HG03354 (cell line): Measurements from ENCODE around the gene HMCN1.
"Not testable (repeated sequence)": the region's sequence is repeated elsewhere in the genome, so short reads cannot be mapped to it uniquely, and the experiment has no call there.

Source experiments
- ATAC-seq: cut with Tn5 transposase; IDR thresholded peaks from one replicate; pipeline ENCODE4 v1.9.1; 2021; ENCODE audit warnings: mild to moderate bottlenecking; ENCODE audit not compliant: unreplicated experiment, poor library complexity, severe bottlenecking

Gene HMCN1

DNA sequence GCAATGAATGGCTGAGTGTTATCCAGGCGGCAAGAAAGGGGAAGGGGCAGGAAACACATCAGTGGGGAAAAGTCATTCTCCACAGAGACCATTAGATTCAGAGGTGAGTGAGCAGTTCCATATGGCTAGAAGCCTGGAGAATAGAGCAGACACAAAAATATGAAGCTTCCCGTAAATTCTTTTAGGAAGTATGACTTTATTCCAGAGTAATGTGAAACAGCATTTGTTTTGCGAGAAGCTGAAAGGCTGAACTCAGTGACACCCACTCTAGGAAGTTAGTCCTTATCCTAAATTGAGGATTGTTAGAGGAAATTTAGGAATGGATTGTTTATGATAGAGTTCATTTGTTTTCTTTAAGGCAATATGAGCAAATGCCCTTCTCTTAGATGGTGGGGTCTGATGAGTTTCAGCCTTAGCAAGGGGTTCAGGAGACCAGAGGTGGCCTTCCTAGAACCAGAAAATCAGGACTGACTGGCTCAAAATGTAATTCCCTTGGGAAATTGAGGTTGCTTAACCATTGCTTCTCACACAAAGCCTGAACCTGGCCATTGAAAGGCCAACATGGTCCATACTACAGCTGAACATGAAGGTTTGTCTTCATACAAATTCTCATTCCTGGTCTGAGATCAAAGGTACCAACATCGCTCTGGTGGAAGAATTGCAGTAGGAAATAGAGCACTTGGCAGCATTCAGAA lies 473.3 kb downstream of the HMCN1 start:
- ATAC-seq, result no peak

DNA sequence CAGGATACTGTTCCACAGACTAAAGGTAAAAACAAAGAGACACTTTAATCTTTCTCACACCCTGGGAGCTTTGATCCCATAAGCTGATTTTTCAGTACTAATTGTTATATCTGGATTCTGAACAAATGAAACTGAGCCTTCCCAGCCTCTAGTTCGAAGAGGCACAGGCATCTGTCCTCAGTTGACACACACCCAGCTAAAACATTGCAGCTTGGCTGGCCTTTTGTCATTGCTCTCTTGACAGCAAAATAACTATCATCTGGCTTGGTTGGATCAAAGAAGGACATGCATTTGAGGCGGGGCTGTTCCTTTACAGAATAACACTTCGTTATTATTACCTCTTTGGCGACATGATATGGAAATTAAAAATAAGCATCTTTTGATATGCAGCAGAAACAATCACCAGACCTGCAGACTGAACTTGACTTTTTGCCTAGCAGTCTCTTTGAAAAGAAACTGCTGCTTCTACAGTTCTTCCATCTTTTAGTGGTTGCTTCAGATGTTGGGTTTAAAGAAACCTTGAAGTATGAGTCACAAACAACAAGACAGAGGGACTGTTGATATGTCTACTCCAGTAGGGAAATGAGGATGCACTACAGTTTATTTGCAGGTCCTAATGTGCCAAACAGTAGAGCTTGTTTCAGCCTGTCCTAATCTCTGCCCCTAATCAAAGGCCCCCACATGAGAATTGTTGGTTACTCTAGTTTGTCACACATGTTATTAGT lies 474.4 kb downstream of the HMCN1 start:
- no peak for ATAC-seq

DNA sequence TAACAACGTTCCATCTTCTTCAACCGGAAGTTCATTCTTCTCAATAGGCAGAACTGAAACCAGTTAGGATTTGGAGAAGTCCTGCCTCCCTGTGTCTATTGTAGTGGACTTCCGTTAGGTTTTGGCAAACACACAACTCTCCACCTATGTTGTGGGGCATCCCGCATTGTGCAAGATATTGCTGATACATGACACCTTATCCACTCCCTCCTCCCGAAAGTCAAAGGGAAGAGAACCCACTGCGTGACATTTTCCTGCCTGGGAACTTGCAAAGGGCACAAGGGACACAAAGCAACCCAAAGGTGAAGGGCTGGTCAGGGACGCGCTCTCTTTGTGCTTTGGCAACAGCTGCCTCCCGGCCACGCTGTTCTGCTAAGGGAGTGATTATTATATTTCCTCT lies 476.1 kb downstream of the HMCN1 start:
- ATAC-seq, result no peak

DNA sequence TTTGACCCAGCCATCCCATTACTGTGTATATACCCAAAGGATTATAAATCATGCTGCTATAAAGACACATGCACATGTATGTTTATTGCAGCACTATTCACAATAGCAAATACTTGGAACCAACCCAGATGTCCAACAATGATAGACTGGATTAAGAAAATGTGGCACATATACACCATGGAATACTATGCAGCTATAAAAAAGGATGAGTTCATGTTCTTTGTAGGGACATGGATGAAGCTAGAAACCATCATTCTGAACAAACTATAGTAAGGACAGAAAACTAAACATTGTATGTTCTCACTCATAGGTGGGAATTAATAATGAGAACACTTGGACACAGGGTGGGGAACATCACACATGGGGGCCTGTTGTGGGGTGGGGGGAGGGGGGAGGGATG lies 477.4 kb downstream of the HMCN1 start:
- ATAC-seq, result not testable (repeated sequence)

DNA sequence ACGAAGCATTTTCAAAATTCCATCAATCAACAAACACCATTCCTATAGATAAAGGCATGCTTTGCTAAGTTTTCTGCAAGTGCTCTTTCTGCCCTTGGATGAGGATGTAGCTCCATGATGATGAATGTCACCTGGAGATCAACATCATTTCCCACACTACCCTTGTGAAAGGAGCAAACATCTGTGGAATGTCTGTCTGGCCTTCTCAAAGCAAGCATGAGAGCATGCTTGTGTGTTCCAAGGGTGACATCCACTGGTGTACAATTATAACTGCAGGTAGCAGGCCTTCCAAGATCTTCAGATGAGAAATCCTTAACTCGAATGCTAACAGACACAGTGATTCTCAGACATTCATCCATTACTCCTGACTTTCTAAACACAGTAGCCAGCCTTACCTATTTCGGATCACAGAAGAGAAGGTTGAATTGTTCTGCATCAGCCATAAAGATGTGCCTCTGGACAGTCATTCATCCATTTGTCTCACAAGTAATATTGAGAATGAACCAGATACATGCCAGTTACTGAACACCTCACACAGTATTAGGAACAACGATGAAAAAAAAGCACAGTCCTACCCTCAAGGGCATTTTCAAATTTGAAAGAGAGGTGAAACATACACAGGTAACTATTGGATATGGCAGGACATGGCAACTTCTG lies 478.5 kb downstream of the HMCN1 start:
- peak; percentile 86 for ATAC-seq

DNA sequence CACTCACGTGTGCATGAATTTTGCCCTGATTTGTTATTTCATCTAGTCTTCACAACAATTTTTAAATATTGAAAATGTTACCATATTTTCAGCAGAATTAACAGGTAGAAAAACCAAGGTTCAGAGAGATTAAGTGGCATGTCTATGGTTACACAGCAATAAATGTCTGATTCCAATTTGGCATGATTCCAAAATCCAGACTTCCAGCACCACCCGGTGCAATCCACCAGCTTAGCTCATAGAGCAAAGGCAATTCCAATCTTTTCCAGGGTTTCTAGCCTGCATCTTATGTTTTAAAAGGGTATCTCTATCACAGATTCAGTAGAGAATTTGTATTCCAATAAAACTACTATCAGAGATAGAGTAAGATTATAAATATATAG lies 479.0 kb downstream of the HMCN1 start:
- no peak for ATAC-seq

DNA sequence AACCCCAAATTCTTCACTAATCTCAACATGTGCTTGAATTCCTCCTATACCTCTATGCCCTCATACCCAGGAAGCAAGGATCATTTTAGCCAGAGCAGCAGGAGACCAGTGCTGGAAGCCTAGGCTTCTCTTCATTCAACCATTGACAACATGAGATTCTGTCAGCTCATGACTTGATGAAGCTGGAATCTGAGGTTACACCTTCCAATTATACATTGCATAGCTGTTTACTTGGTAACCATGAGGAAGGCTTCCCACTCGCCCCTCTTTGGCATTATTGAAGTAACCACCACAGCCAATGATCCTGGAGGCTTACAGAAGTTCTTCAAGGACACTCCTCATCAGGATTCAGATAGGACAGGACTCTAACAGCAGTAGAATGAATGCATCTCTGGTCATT lies 480.6 kb downstream of the HMCN1 start:
- no peak for ATAC-seq

DNA sequence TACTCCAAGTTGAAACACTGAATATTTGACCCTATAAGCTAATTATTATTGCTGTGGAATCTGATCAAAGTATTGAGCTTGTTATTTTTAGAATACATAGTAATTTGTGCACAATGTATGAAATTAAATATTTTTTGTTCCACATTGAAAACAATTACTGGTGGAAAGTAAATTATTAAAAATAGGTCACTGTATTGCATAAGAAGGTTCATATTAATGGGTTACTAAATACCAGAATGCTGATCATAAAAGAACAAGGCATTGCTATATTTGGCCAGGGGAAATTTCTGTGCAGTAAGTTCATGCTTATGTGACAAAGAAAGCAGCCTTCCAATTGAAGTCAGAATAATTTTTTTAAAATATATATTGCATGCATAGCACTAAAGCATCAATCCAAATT lies 481.4 kb downstream of the HMCN1 start:
- ATAC-seq, result no peak

DNA sequence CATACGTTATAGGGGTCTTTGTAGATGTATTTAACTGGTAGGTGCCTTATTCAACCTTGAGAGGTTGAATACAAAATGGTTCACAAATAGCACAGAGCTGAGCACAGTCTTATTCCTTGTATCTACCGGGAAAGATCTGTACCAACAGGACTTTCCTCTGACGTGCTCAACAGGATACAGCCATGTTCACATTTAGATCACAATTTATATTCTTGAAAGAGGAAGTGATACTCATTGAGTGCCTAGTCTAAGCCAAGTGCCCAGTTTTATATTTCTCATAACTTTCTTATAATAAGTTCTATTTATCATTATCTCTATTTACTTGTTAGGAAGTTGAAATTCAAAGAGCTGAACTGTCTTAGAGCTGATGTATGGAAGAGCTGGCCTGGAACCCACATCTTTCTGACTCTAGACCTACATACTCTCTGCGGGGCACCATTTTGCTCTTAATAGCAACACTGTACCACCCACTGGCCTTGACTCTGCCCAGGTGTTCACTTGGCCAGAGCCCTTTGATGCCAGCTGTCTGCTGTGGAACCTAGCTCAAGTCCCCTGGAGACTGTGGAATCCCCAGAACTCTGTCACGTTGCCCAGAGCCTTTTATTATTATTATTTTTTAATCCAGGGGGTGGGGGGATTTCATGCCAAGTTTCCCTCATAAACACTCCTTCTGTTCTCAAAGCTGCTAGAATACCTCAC lies 484.6 kb downstream of the HMCN1 start:
- ATAC-seq, result peak; percentile 90

DNA sequence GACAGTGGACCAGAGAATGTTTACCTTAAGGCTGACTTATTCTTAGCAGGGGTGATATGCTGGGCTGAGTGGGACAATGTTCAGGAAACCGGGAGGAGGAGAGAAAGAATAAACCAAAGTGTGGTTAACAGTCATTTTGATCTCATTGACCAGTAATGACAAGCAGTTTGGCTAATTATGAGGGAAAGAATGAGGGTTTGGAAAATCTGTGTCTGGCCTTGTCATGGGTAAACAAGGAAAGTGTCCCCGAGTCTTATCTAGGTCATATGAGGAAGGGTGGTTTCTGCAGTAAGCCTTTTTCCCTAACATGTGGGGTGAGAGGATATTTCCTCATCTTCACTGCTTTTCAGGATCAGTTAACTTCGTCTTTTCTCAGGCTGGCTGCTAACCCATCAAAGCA lies 485.9 kb downstream of the HMCN1 start:
- ATAC-seq, result no peak

DNA sequence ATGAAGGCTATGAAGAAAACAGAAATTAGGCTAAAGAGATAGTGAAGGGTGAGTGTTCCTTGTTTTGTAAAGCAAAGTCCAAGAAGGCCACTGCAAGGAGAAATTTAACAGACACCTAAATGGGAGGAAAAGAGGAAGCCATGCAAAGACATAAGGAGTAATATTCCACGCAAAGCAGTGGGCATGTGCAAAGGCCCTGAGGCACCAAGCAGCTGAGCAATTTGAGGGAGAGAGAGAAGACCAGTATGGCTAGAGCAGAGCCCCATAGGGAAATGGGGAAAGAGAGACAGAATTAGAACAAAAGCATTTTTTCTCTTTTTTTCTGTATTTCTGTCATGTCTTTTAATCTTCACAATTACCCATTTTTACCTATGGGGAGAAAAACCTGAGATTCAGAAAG lies 486.7 kb downstream of the HMCN1 start:
- no peak for ATAC-seq

DNA sequence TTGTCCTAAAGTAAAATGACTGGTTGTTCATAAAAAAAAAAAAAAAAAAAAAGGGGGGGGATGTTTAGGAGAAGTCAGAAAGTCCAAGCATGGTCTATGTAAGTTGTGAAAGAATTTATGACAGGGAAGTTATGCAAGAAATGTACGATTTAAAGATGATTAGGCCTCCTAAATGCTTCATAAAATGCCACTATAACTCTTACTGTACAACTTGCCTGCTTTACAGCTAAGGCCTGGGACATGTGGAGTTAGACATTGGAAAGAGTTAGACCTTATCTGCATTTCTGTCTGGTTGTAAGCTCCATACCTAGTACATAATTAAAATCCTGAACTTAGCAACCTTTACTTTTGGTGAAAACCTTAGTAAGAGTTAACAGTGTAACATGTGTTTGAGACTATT lies 490.9 kb downstream of the HMCN1 start:
- no peak for ATAC-seq

DNA sequence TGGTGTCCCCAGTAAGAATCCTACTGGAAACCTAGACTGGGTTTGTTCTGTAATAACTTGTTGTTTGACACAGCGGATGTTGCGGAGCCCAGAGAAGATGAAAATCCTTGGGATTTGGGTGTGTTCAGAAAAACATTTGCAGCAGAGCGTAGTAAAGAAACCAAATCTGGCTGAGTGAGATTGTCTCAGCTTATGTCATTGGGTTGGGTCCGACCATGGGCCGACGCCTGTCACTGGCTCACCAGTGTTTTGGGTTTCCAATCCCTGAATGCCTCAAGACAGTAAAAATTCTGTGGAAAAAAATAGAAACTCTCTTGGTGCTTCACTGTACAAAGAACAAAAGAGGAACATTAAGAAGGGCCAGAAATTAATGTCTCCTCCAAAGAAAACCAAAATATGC lies 494.6 kb downstream of the HMCN1 start:
- ATAC-seq, result no peak

DNA sequence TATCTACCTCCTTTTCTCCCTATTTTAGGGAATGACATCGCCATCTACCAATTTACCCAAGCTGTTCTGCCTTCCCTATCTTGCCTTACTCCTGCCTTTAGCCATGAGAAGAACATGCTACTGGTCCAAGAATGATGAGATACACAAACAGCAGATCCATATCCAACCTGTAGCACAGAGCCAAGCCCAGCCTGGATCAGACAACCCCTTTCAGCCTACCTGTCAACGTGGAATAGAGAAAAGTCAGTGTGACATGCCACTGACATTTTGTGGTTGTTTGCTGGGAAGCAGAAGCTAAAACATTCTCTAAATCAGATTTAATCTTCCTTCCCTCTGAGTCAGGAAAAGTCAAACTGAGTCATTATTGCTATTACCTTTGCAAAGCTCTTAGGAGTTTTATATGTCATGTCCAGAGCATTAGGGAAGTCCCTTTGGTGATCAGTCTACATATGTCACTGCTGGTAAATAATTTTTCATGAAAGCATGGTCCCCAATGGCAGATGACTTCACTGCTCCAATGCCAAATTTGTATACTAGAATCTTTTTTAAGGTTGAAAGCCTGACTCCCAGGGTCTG lies 497.8 kb downstream of the HMCN1 start:
- ATAC-seq, result no peak

DNA sequence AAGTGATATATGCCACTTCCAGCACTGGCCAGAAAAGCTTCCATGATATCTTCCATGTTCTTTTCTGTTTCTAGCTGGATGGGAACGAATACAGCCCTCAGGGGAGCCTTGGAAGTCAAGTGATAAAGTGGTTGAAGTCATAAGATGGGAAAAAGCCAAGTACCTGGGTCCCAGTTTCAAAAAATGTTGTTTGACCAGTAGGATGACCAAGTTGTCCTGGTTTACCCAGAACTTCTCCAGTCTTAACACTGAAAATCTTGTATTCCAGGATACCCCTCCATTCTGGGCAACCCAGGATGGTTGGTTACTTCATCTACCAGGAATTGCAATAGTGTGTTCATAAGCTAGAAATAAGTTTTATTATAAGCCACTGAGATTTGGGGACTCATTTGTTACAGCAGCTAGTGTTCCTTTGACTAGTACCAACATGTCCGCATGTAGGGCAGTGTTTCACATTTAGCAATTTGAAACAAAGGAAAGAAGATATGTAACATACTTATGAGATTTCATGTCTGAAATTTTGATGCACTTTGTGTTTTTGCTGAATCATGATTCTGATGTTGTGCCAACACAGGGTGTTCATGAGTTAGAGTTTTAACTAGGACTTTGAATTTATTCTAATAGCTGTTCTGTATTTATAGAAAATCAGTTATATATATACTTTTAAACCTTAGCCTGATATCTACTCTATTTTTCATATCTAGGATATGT lies 500.9 kb downstream of the HMCN1 start:
- no peak for ATAC-seq

DNA sequence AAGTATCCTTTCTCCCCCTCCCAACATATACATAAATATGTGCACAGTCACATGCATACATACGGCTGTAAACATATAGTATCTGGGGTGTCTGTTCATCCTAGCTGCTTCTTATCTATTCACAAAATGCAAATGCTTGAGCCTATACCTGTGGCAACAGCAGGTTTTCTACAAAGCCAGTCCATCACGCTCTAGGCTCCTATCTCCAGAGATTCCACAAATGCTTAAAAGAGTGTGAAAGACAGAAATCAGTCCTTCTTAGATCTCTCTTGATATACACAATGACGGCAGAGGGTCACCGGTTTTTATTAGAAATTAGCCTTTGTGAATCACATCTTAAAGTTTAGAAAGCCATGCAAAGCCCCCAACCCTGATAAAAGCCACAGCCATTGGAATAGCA lies 501.5 kb downstream of the HMCN1 start:
- no peak for ATAC-seq

DNA sequence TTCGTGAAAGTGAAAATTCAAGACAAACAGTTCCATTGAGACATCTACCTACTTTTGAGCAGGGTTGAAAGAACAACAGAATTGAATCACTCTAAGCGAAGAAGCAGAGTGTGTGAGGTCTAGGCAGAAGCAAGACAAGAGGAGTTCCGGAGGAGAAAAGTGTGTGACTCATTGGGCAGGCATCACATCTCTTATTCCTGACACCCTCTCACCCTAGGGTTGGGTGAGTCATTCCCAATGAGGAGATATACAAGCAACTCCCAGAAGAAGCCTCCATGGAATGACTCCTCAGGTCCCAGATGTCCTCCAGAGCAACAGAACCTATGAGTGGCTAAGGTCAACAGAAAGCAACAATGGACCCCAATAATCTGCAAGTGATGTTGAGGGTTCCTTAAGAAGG lies 502.7 kb downstream of the HMCN1 start:
- ATAC-seq, result no peak

DNA sequence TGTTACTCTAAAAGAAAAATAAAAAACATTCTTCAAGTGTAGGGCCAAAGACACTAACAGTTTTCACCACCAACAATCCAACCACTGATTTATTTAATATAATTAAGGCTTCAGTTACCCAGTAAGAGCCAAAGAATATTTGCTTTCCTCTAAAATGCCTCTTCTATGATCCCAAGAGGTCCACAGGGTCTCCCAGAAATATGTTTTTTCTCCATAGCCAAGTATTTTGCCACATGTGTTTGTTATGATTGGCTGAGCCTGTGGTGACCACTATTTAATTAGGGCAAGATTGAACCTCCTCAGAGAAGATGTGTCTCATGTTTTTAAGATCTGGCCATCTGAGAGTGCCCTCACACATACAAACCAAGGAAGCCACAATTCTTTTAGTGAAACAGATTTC lies 505.0 kb downstream of the HMCN1 start:
- no peak for ATAC-seq

DNA sequence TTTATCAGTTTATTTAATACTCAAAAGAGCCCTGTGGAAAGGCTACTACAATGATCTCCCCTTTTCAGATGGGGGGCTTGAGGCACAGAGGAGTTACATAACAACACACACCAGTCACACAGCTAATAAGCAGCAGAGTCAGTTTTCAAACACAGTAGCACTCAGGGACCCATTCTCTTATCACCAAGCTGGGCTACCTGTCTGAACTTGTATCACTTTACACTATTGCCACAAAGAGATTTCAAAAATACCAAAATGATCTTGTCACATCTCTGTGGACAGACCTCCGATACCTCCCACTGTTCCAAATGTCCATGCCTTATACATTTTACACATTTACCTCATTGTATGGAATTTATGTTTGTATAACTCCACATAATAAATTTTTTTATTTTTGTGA lies 506.2 kb downstream of the HMCN1 start:
- ATAC-seq, result no peak
